GM18858 (cell line): ENCODE data around the gene SLC22A8.
"Not testable (repeated sequence)": the region's sequence is repeated elsewhere in the genome, so short reads cannot be mapped to it uniquely, and the experiment has no call there.

ENCODE experiments used
- ATAC-seq: cut with Tn5 transposase; IDR thresholded peaks from one replicate; pipeline ENCODE4 v1.9.1; 2021; ENCODE audit not compliant: unreplicated experiment

Gene SLC22A8

DNA sequence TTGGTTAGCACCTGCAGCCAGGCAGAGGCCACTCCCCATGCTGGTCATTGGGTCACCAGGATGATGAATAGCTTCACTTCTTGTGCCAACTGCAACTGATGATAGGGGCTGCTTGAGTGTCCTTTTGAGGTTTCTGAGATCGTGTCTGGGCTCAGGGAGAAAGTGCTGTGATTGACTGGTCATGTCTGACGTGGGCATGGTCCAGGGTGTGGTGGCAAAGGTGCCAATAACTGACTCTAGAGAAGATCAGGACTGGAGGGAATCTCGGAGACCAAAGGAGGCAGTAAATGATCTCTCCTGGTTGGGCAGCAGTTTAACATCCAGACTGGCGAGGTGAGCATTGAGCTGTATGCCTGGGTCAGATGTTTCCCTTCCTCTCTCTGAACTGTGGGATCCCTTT is 20.9 kb downstream of the SLC22A8 start:
- no peak for ATAC-seq

- ATAC-seq = no peak
Measured at GRCh38 chr11:62988276-62988675, 27.4 kb downstream of the SLC22A8 start.

GRCh38 chr11:62985041-62985750 is 30.4 kb downstream of the SLC22A8 start:
- ATAC-seq = no peak

DNA sequence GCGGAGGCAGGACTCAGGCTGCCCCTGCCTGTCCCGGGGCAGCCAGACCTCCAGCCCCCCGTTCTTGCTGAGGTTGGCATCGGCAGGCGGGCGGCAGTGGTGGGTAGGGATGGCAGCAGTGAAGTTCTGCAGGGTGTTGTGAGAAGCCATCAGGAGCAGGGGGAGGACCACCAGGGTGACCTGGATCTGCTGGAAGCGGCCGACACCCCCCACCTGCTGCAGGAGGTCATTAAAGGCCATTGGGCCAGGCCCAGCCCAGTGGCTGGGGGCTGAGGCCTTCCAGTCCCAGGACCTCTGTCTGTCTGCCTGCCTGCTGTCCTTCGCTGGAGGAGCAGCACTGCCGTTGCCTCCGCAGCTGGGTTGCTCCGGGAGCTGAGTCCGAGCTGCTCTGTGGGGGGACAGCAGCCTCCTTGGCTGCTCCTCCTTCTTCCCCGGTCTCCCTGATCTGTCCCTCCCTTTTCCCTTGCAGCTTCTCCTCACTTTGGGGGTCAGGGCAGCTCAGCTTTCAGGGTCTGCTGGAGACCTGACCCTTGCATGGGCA is 31.1 kb downstream of the SLC22A8 start, which contains the start of gene SLC22A6:
Gene SLC22A6, minus strand, starts transcription at position 517 of the 541 bp plus-strand sequence. Its CDS starts 277 bp downstream, at position 240.
- no peak for ATAC-seq

GRCh38 chr11:62983536-62984199 is 32.0 kb downstream of the SLC22A8 start:
- no peak for ATAC-seq

GRCh38 chr11:62981743-62982142 is 33.9 kb downstream of the SLC22A8 start:
- ATAC-seq = no peak

DNA sequence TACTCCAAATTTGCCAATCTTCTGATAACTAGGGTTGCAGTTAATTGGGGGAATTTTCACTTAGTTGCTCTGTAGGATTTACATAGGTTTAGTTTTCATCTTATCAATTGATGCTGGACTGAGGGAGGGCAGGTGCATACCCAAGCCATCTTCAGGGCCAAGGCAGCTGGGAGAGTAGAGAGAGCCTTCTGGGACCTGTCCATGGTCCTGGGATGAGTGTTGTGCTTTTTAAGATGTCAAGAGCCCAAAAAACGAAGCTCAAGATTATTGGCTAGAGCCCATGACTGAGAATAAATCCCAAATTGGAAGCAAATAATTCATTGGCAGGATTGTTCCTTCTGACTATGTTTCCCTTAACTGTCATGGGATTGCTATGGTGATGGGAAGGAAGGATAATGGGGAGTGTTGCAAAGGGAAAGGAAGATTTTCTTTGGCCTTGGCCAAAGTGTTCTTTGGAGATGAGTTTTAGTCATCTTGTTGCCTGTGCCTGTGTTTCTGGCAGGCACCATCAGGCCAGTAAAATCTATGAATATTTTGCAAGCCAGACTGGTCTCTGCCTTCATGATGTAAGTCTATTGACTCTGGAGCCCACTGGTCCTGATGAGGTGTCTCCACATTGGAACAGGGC is 35.4 kb downstream of the SLC22A8 start:
- ATAC-seq = no peak

GRCh38 chr11:62976109-62976508 is 39.5 kb downstream of the SLC22A8 start:
- no peak for ATAC-seq

GRCh38 chr11:62974848-62975522 is 40.7 kb downstream of the SLC22A8 start:
- ATAC-seq = no peak

DNA sequence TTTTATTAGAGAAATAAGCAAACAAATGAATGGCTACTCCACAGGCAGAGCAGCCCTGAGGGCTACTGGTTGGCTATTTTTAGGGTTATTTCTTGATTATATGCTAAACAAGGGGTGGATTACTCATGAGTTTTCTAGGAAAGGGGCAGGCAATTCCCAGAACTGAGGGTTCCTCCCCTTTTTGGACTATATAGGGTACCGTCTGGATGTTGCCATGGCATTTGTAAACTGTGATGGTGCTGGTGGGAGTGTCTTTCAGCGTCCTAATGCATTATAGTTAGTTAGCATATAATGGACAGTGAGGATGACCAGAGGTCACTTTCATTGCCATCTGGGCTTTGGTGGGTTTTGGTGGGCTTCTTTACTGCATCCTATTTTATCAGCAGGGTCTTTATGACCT is 50.1 kb downstream of the SLC22A8 start:
- no peak for ATAC-seq

DNA sequence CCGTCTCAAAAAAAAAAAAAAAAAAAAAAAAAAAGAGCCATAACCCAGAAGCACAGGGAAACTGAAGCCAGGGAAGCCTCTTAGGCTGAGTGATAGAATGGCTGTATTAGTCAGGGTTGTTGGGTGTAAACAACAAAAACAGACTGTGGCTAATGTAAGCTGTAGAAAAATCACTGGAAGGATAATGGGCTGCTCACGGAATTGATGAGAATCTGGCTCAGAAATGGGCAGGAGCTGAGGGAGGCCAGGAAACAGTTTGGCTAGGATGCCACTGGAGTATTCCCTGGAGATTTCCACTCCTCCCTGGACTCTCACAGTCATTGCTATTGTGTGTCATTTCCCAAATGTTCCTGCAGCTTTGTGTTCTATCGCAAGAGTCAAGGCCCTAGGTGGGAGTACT is 53.2 kb downstream of the SLC22A8 start:
- no peak for ATAC-seq

DNA sequence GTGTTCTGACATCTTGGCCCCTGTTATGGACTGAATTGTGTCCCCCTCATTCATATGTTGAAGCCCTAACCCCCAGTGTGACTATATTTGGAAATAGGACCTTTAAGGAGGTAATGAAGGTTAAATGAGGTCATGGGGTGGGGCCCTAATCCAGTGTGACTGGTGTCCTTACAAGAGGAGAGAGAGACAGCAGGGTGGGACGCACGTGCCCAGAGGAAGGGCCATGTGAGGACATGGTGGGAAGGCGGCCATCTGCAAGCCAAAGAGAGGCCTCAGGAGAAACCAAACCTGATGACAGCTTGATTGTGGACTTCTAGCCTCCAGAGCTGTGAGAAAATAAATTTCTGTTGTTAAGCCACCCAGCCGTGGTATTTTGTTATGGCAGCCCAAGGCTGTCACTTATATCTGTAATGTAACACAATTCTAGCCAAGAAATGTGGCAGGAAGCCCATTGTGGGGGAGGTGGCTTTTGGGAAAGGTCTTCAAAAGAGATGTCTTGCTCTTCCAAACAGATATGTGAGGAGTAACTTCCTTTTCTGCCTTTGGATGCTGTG is 54.5 kb downstream of the SLC22A8 start:
- no peak for ATAC-seq

- no peak for ATAC-seq
Measured at GRCh38 chr11:62959422-62959980, 56.1 kb downstream of the SLC22A8 start.

DNA sequence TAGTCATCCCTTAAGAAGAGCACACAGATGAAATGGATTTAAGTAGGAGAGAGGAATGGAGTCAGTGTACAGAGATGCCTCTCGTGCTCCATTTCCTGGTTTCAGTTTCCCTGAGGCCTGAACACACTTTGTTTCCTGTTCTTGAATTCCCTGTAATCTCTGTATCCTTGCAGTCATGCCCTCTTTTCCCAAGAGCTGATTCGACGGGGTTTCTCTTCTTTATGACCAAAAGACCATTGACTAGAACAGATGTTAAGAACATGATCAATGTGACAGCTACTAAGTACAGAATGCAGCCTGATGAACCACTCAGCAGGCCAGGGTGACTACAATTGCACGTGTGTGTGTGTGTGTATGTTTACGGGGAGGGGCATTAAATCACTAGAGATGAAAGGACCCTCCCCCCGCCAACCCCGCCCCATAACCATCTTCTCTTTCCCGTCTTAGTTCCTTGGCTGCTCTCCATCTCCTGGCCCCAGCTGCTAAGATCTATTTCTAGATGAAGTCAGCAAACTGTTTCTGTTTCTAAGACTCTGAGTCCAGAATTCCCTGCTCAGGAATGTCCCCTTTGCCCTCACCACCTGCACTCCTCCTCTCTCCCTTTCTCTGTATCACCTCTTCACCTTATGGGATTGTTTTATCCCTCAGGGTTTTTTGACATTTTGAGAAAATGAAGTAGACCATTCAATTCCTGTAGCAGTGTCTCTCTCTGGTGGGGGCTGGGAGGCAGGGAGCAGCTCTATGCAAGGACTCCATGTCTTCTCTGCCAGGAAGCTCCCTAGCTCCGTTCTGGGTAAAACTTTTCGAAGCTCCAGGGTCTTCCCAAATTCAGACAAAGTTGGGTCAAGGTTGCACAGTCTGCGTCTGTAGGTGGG is 56.9 kb downstream of the SLC22A8 start:
- ATAC-seq = no peak

GRCh38 chr11:62957147-62957546 is 58.5 kb downstream of the SLC22A8 start:
- no peak for ATAC-seq

DNA sequence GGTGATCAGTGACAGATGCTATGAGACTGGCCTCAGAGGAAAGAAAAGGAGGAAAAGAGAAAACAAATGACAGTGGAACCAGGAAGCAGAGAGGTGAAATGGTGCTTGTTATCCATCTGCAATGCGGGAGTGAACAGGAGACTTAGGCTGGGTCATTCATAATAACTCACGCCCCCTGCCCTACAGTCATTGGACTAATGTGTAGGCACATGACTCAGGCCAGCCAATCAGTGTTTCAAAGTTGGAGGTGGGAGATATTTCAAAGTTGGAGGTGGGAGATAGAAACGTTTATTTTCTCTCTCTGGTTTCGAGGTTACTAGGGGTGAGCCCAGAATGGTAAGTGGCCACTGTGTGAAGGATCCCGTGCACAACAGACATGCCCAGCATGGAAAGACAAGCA is 61.2 kb downstream of the SLC22A8 start:
- ATAC-seq = no peak

GRCh38 chr11:62953811-62954210 is 61.8 kb downstream of the SLC22A8 start:
- no peak for ATAC-seq

- ATAC-seq = no peak
Measured at GRCh38 chr11:62948765-62949320, 66.8 kb downstream of the SLC22A8 start.

GRCh38 chr11:62945538-62945937 is 70.1 kb downstream of the SLC22A8 start:
- ATAC-seq = not testable (repeated sequence)
